C4-2B (cell line): ENCODE data around the gene PTPRA.

Experiments
- ZFX ChIP-seq: fragments of 450-650 bp; IDR thresholded peaks from 2 replicates; pipeline ENCODE4 v1.6.1; 2017
- TF ChIP-seq, protein P1 (sequence below): fragments of 450-650 bp; conservative IDR thresholded peaks from 2 replicates; pipeline ENCODE4 v1.5.1; 2017; ENCODE audit warnings: mild to moderate bottlenecking

DNA sequence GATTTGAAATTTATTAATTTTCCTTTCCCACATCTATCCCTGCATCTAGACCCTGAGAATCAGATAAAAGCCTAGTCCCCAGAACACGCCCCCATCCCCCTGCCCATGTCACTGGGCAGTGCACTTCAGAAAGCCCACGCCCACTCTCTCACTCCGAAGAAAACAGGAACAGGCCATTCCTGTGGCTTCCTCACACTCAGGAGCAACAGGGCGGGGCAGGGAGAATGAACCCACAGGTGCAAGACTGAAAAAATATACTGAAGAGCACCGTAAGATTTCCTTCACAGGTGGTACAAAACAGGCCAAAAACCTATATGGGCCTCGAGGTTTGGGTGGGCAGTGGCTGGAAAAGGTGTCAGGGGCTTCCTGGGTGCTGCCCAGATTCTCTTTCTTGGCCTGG, 201.5 kb downstream of the PTPRA start:
- TF ChIP-seq, protein P1, sequence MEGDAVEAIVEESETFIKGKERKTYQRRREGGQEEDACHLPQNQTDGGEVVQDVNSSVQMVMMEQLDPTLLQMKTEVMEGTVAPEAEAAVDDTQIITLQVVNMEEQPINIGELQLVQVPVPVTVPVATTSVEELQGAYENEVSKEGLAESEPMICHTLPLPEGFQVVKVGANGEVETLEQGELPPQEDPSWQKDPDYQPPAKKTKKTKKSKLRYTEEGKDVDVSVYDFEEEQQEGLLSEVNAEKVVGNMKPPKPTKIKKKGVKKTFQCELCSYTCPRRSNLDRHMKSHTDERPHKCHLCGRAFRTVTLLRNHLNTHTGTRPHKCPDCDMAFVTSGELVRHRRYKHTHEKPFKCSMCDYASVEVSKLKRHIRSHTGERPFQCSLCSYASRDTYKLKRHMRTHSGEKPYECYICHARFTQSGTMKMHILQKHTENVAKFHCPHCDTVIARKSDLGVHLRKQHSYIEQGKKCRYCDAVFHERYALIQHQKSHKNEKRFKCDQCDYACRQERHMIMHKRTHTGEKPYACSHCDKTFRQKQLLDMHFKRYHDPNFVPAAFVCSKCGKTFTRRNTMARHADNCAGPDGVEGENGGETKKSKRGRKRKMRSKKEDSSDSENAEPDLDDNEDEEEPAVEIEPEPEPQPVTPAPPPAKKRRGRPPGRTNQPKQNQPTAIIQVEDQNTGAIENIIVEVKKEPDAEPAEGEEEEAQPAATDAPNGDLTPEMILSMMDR: no peak
- no peak for TF ChIP-seq ZFX
